Measurements from ENCODE around the gene CMTM7. TPM values are rescaled to one million over a fixed set of nuclear protein-coding genes. Genes with fewer than 3 reads are reported as not detected.

CMTM7 gene
- total RNA-seq, 1 experiment from 2014 or later = 131 TPM

- no TSS peak for BruUV-seq (replicated peaks)
- no peaks in the 10 kb centered on the region for H3K9me3 Mint-ChIP-seq (ENCODE audit: low read depth, unreplicated experiment)
- intact Hi-C loops (cut with micrococcal nuclease; ENCODE audit: unreplicated experiment) = no loop called here
- no peak overlapping the region for H3K27ac Mint-ChIP-seq (ENCODE audit: unreplicated experiment)
- no peaks in the 10 kb centered on the region for H3K27me3 Mint-ChIP-seq (ENCODE audit: unreplicated experiment)
- no peak for TF ChIP-seq CTCF (IDR thresholded peaks at IDR 0.05; ENCODE audit: unreplicated experiment)
- peaks cover 75% of the 10 kb centered on the region for H3K36me3 Mint-ChIP-seq (ENCODE audit: insufficient read depth, unreplicated experiment)
- no peak for DNase-seq
- H3K4me3 Mint-ChIP-seq (ENCODE audit: low read depth, unreplicated experiment) = no peak overlapping the region
- H3K4me1 Mint-ChIP-seq (ENCODE audit: low read depth, unreplicated experiment) = peaks cover 5% of the 10 kb centered on the region
- CTCF ChIA-PET = no interaction called here
These were observed 92.1 kb downstream of the CMTM7 start for GRCh38 chr3:32483772-32484171.

- Mint-ChIP-seq H3K36me3 (ENCODE audit: insufficient read depth, unreplicated experiment) (peaks cover 76% of the 10 kb centered on the region), H3K27ac (ENCODE audit: unreplicated experiment) (peak overlapping the region; percentile 16), H3K4me1 (ENCODE audit: low read depth, unreplicated experiment) (peaks cover 5% of the 10 kb centered on the region), H3K27me3 (ENCODE audit: unreplicated experiment) (no peaks in the 10 kb centered on the region), H3K9me3 (ENCODE audit: low read depth, unreplicated experiment) (no peaks in the 10 kb centered on the region), H3K4me3 (ENCODE audit: low read depth, unreplicated experiment) (no peak overlapping the region)
- intact Hi-C loops (cut with micrococcal nuclease; ENCODE audit: unreplicated experiment) = no loop called here
- no peak for DNase-seq
- TF ChIP-seq CTCF (IDR thresholded peaks at IDR 0.05; ENCODE audit: unreplicated experiment) = no peak
- CTCF ChIA-PET = no interaction called here
- BruUV-seq (replicated peaks) = no TSS peak
These were observed 92.8 kb downstream of the CMTM7 start for GRCh38 chr3:32484436-32484835.

- no TSS peak for BruUV-seq (replicated peaks)
- H3K4me3 Mint-ChIP-seq (ENCODE audit: low read depth, unreplicated experiment) = no peak overlapping the region
- CTCF ChIA-PET = no interaction called here
These were observed 96.3 kb downstream of the CMTM7 start for GRCh38 chr3:32487781-32488473.

GRCh38 chr3:32488474-32489008, 96.9 kb downstream of the CMTM7 start:
- Mint-ChIP-seq H3K27ac (ENCODE audit: unreplicated experiment) (no peak overlapping the region), H3K36me3 (ENCODE audit: insufficient read depth, unreplicated experiment) (peaks cover 52% of the 10 kb centered on the region), H3K27me3 (ENCODE audit: unreplicated experiment) (no peaks in the 10 kb centered on the region), H3K4me1 (ENCODE audit: low read depth, unreplicated experiment) (no peaks in the 10 kb centered on the region), H3K4me3 (ENCODE audit: low read depth, unreplicated experiment) (no peak overlapping the region), H3K9me3 (ENCODE audit: low read depth, unreplicated experiment) (no peaks in the 10 kb centered on the region)
- intact Hi-C loops (cut with micrococcal nuclease; ENCODE audit: unreplicated experiment) = no loop called here
- DNase-seq = no peak
- no TSS peak for BruUV-seq (replicated peaks)
- CTCF ChIA-PET = no interaction called here
- TF ChIP-seq CTCF (IDR thresholded peaks at IDR 0.05; ENCODE audit: unreplicated experiment) = no peak

More at GRCh38 chr3:32487781-32488473, 96.3 kb downstream of the CMTM7 start:
- DNase-seq = no peak
- Mint-ChIP-seq H3K27me3 (ENCODE audit: unreplicated experiment) (no peaks in the 10 kb centered on the region), H3K4me1 (ENCODE audit: low read depth, unreplicated experiment) (no peaks in the 10 kb centered on the region), H3K27ac (ENCODE audit: unreplicated experiment) (no peak overlapping the region), H3K36me3 (ENCODE audit: insufficient read depth, unreplicated experiment) (peaks cover 52% of the 10 kb centered on the region), H3K9me3 (ENCODE audit: low read depth, unreplicated experiment) (no peaks in the 10 kb centered on the region)
- intact Hi-C loops (cut with micrococcal nuclease; ENCODE audit: unreplicated experiment) = no loop called here
- TF ChIP-seq CTCF (IDR thresholded peaks at IDR 0.05; ENCODE audit: unreplicated experiment) = no peak
